H1 (cell line): Measurements from ENCODE around the gene SLC17A1.

Experiments
- ATF2 ChIP-seq: IDR thresholded peaks from 2 replicates; pipeline ENCODE4 v1.6.1; 2012; ENCODE audit warnings: low read length, inconsistent platforms
- CEBPB ChIP-seq: IDR thresholded peaks from 2 replicates; pipeline ENCODE4 v1.6.1; 2012; ENCODE audit warnings: low read depth, low read length
- CHD2 ChIP-seq: IDR thresholded peaks from 2 replicates; pipeline ENCODE4 v1.6.1; 2012; ENCODE audit warnings: low read length, improper control_type of control experiment
- CTCF ChIP-seq, 3 experiments: IDR thresholded peaks; 1 replicate in 2 of 3; 2 replicates in 1 of 3; pipeline versions ENCODE4 v1.5.1 to v1.6.1; 2011; ENCODE audit warnings: low read length in 3 of 3, mild to moderate bottlenecking in 3 of 3, inconsistent platforms in 2 of 3, low read depth in 1 of 3, moderate library complexity in 1 of 3; ENCODE audit not compliant: insufficient read depth in 1 of 3; ENCODE audit errors: control extremely low read depth in 1 of 3
- E2F6 ChIP-seq: IDR thresholded peaks from 2 replicates; pipeline ENCODE4 v1.6.1; 2012; ENCODE audit warnings: inconsistent platforms
- EP300 ChIP-seq, 2 experiments: IDR thresholded peaks; 1 replicate in 1 of 2; 2 replicates in 1 of 2; pipeline ENCODE4 v1.6.1; 2011 to 2012; ENCODE audit warnings: low read depth in 2 of 2, low read length in 2 of 2, mild to moderate bottlenecking in 2 of 2, borderline replicate concordance in 1 of 2, inconsistent platforms in 1 of 2, moderate library complexity in 1 of 2
- JUN ChIP-seq: IDR thresholded peaks from 2 replicates; pipeline ENCODE4 v1.6.1; 2011; ENCODE audit warnings: low read depth, mild to moderate bottlenecking, improper control_type of control experiment, low read length
- KDM1A ChIP-seq: fragments of 200-600, 300-600 bp; sonication (generic); IDR thresholded peaks from 2 replicates; pipeline ENCODE4 v1.7.1; 2016; ENCODE audit warnings: mild to moderate bottlenecking, low read length, borderline replicate concordance
- POLR2A ChIP-seq, 2 experiments: IDR thresholded peaks; 1 replicate in 1 of 2; 2 replicates in 1 of 2; pipeline ENCODE4 v1.6.1; 2011; ENCODE audit warnings: low read depth in 2 of 2, low read length in 2 of 2, mild to moderate bottlenecking in 2 of 2; ENCODE audit errors: control extremely low read depth in 1 of 2
- POLR2AphosphoS5 ChIP-seq: IDR thresholded peaks from 2 replicates; pipeline ENCODE4 v1.6.1; 2011; ENCODE audit warnings: low read depth, low read length
- RAD21 ChIP-seq, 2 experiments: IDR thresholded peaks in 1 of 2; conservative IDR thresholded peaks in 1 of 2; 2 replicates each; pipeline ENCODE4 v1.6.1; 2011; ENCODE audit warnings: low read depth in 2 of 2, low read length in 2 of 2, improper control_type of control experiment in 1 of 2, inconsistent platforms in 1 of 2, mild to moderate bottlenecking in 1 of 2, moderate library complexity in 1 of 2
- RXRA ChIP-seq: IDR thresholded peaks from 2 replicates; pipeline ENCODE4 v1.6.1; 2011; ENCODE audit warnings: low read depth, mild to moderate bottlenecking, low read length, moderate library complexity; ENCODE audit not compliant: insufficient read depth
- SP4 ChIP-seq: IDR thresholded peaks from 2 replicates; pipeline ENCODE4 v1.6.1; 2012; ENCODE audit warnings: low read length, inconsistent platforms
- TF ChIP-seq, protein P1 (sequence below): fragments of 300-600 bp; sonication (generic); IDR thresholded peaks from 2 replicates; pipeline ENCODE4 v1.7.1; 2012; ENCODE audit warnings: low read length, moderate library complexity, mild to moderate bottlenecking, inconsistent platforms; ENCODE audit not compliant: insufficient replicate concordance

GRCh38 chr6:25872814-25873213 lies 41.0 kb upstream of the SLC17A1 start:
- TF ChIP-seq KDM1A (no peak), ATF2 (no peak), EP300 (IDR thresholded peaks at IDR 0.05; ENCODE audit: borderline replicate concordance in 1 of 2, low read depth in 2 of 2, low read length in 2 of 2) (no peak), E2F6 (no peak), CTCF (IDR thresholded peaks at IDR 0.05; ENCODE audit: control extremely low read depth in 1 of 3, insufficient read depth in 1 of 3, low read depth in 1 of 3, low read length in 3 of 3) (no peak), POLR2AphosphoS5 (no peak), POLR2A (IDR thresholded peaks at IDR 0.05; ENCODE audit: control extremely low read depth in 1 of 2, low read depth in 2 of 2, low read length in 2 of 2) (no peak), JUN (no peak), RXRA (no peak), SP4 (no peak), RAD21 (IDR thresholded peaks at IDR 0.05 in 1 of 2, conservative IDR thresholded peaks at IDR 0.05 in 1 of 2; ENCODE audit: low read depth in 2 of 2, low read length in 2 of 2) (no peak), CHD2 (no peak), CEBPB (no peak)
- TF ChIP-seq, protein P1, sequence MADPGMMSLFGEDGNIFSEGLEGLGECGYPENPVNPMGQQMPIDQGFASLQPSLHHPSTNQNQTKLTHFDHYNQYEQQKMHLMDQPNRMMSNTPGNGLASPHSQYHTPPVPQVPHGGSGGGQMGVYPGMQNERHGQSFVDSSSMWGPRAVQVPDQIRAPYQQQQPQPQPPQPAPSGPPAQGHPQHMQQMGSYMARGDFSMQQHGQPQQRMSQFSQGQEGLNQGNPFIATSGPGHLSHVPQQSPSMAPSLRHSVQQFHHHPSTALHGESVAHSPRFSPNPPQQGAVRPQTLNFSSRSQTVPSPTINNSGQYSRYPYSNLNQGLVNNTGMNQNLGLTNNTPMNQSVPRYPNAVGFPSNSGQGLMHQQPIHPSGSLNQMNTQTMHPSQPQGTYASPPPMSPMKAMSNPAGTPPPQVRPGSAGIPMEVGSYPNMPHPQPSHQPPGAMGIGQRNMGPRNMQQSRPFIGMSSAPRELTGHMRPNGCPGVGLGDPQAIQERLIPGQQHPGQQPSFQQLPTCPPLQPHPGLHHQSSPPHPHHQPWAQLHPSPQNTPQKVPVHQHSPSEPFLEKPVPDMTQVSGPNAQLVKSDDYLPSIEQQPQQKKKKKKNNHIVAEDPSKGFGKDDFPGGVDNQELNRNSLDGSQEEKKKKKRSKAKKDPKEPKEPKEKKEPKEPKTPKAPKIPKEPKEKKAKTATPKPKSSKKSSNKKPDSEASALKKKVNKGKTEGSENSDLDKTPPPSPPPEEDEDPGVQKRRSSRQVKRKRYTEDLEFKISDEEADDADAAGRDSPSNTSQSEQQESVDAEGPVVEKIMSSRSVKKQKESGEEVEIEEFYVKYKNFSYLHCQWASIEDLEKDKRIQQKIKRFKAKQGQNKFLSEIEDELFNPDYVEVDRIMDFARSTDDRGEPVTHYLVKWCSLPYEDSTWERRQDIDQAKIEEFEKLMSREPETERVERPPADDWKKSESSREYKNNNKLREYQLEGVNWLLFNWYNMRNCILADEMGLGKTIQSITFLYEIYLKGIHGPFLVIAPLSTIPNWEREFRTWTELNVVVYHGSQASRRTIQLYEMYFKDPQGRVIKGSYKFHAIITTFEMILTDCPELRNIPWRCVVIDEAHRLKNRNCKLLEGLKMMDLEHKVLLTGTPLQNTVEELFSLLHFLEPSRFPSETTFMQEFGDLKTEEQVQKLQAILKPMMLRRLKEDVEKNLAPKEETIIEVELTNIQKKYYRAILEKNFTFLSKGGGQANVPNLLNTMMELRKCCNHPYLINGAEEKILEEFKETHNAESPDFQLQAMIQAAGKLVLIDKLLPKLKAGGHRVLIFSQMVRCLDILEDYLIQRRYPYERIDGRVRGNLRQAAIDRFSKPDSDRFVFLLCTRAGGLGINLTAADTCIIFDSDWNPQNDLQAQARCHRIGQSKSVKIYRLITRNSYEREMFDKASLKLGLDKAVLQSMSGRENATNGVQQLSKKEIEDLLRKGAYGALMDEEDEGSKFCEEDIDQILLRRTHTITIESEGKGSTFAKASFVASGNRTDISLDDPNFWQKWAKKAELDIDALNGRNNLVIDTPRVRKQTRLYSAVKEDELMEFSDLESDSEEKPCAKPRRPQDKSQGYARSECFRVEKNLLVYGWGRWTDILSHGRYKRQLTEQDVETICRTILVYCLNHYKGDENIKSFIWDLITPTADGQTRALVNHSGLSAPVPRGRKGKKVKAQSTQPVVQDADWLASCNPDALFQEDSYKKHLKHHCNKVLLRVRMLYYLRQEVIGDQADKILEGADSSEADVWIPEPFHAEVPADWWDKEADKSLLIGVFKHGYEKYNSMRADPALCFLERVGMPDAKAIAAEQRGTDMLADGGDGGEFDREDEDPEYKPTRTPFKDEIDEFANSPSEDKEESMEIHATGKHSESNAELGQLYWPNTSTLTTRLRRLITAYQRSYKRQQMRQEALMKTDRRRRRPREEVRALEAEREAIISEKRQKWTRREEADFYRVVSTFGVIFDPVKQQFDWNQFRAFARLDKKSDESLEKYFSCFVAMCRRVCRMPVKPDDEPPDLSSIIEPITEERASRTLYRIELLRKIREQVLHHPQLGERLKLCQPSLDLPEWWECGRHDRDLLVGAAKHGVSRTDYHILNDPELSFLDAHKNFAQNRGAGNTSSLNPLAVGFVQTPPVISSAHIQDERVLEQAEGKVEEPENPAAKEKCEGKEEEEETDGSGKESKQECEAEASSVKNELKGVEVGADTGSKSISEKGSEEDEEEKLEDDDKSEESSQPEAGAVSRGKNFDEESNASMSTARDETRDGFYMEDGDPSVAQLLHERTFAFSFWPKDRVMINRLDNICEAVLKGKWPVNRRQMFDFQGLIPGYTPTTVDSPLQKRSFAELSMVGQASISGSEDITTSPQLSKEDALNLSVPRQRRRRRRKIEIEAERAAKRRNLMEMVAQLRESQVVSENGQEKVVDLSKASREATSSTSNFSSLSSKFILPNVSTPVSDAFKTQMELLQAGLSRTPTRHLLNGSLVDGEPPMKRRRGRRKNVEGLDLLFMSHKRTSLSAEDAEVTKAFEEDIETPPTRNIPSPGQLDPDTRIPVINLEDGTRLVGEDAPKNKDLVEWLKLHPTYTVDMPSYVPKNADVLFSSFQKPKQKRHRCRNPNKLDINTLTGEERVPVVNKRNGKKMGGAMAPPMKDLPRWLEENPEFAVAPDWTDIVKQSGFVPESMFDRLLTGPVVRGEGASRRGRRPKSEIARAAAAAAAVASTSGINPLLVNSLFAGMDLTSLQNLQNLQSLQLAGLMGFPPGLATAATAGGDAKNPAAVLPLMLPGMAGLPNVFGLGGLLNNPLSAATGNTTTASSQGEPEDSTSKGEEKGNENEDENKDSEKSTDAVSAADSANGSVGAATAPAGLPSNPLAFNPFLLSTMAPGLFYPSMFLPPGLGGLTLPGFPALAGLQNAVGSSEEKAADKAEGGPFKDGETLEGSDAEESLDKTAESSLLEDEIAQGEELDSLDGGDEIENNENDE = no peak
